Measurements from ENCODE around the gene YTHDF2.
"Not testable (repeated sequence)": the region's sequence is repeated elsewhere in the genome, so short reads cannot be mapped to it uniquely, and the experiment has no call there.

YTHDF2 gene

DNA sequence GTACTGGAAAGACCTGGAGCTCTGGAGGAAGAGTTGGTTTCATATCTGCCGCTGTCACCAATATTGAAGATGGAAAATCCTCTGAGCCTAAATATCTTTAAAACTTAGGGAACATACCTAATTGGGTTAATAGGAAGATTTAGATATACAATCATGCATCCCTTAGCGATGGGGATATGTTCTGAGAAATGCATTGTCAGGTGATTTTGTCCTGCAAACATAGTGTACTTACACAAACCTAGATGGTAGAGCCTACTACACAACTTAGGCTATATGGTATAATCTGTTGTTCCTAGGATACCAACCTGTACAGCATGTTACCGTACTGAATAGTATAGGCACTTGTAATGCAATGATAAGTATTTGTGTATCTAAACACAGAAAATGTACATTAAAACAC lies 22.5 kb downstream of the YTHDF2 start:
- DNase-seq (ENCODE audit: low spot score), result no peak

DNA sequence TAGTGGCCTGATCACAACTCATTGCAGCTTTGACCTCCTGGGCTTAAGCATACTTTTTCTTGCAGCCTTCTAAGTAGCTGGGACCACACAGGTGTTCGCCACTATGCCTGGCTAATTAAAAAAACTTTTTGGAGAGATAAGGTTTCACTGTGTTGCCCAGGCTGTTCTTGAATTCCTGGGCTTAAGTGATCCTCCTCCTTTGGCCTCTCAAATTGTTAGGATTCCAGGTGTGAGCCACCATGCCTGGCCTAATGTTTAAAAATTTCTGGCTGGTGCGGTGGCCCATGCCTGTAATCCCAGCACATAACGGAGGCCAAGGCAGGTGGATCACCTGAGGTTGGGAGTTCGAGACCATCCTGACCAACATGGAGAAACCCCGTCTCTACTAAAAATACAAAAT lies 24.4 kb downstream of the YTHDF2 start:
- DNase-seq (ENCODE audit: low spot score), result no peak

DNA sequence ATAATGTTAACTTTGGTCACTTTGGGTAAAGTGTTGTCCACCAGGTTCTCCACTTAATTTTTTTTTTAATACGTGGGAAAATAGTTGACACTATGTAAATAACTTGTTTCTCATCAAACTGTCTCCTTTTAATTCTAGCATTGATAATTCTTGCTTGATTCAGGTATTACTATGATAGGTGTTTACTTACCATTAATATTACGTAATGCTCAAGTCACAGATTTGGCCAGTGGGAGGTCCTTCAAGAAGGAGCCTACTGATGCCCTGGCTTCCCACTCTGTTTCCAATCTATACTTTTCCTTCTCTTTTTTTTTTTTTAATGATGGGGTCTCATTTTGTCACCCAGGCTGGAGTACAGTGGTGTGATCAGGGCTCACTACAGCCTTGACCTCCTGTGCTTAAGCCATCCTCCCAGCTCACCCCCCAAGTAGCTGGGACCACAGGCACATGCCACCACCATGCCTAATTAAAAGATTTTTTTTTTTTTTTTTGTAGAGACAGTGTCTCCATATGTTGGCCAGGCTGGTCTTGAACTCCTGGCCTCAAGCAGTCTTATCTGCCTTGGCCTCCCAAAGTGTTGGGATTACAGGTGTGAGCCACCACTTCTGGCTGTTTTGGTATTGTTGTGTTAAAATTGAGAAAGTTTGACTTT lies 29.9 kb downstream of the YTHDF2 start:
- no peak for DNase-seq (ENCODE audit: low spot score)

DNA sequence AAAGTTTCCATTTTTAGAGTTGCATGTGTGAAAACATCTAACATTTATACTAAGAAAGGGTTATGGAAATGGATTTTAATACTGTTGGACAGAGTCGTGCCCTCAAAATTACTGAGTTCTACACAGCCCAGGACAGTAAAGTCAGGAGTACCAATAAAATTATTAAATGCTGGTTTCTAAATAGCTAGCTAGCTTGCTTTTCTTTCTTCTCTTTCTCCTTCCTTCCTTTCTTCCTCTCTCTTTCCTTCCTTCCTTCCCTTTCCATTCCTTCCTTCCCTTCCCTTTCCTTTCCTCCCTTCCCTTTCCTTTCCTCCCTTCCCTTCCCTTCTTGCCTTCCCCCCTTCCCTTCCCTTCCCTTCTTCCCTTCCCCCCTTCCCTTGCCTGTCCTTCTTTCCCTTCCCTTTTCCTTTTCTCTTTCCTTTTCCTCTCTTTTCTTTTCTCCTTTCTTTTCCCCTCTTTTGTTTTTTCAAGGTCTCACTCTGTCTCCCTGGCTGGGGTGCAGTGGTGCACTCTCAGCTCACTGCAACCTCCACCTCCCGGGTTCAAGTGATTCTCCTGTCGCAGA lies 33.9 kb downstream of the YTHDF2 start:
- DNase-seq (ENCODE audit: low spot score), result no peak

DNA sequence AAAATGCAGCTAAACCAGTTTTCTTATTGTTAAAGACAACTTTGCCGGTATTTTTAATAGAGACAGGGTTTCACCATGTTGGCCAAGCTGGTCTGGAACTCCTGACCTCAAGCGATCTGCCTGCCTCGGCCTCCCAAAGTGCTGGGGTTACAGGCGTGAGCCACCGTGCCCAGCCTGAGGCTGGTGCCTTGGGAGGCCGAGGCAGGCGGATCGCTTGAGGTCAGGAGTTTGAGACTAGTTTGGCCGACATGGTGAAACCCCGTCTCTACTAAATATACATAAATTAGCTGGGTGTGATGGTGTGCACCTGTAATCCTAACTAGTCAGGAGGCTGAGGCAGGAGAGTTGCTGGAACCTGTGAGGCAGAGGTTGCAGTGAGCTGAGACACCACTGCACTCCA lies 35.2 kb downstream of the YTHDF2 start:
- not testable (repeated sequence) for DNase-seq (ENCODE audit: low spot score)

DNA sequence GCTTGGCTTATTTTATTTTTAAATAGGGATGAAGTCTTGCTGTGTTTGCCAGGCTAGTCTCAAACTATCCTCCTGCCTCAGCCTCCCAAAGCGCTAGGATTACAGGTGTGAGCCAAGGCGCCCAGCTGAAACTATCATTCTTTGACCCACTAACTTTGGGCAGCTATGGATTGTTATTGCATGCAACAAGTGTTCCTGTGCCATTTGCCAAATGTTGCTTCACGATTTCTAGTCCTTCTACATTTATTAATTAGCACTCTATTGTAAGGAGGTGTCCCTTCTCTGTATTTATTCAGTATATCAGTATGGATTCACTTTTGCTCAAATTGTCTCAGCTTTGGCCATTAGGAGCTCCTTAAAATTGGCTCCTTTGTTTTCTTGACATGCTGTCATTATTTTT lies 36.4 kb downstream of the YTHDF2 start:
- DNase-seq (ENCODE audit: low spot score), result no peak

DNA sequence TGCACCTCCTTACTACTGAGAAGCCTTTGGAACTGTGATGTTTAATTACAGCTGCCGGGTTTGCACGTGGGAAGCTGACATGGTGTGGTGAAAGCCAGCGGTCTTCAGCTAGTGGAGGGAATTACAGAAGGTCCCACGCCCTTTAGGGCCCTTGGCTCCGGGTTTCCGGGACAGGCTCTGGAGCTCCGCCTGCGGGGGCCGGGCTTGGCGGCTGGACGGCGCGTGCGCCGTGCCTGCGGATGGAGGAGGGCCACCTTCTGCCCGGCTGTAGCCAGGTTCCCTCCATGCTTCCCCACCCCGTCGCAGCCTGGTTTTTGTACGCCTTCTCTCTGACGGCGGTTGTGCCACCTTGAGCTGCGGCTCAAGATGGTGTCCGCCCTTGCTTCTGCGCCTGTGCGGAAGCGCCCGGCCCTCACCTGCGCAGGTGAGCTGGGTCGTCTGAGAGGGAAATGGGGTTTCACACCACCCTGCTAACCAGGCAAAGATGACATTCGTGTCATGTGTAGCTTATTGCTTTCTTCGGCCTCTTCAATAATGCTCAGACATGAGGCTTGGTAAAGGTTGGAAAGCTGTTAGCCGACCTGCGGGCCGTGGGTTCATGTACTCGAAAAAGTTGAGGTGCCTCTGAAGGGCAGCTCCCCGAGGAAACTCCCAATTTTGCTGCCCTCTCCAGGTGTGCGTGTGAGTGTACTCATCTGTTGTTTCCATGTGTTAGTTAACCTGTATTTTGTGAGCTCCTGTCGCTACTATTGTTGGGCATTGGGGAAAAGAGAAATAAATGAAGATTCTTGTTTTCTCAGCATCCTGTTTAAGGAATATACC lies 38.6 kb downstream of the YTHDF2 start:
- no peak for DNase-seq (ENCODE audit: low spot score)

DNA sequence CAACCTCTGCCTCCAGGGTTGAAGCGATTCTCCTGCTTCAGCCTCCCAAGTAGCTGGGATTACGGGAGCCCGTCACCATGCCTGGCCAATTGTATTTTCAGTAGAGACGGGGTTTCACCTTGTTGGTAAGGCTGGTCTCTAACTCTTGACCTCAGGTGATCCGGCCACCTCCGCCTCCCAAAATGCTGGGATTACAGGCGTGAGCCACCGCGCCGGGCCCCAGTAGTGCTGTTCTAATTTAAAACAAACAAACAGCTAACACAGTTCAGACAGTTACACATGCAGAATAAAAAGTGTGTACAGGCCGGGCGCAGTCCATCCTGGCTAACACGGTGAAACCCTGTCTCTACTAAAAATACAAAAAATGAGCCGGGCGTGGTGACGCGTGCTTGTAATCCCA lies 39.6 kb downstream of the YTHDF2 start:
- DNase-seq (ENCODE audit: low spot score), result no peak

DNA sequence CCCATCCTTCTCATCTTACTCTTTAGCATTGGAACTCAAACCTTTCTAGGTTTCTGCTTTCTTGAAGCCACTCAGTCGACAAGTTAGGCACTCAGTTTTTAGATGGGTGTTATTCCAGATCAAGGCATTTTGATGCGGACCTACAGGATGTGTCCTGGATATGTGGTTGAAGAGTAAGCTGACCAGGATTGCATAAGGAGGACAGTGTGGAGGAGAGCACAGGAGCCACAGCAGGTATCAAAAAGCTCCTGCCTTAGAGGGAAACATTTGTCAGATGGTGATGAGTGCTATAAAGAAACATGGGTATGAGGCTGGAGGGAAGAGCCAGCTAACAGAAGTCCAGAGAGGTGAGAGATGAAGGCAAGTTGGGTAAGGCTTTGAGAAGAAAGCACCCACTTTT lies 41.3 kb downstream of the YTHDF2 start:
- no peak for DNase-seq (ENCODE audit: low spot score)

DNA sequence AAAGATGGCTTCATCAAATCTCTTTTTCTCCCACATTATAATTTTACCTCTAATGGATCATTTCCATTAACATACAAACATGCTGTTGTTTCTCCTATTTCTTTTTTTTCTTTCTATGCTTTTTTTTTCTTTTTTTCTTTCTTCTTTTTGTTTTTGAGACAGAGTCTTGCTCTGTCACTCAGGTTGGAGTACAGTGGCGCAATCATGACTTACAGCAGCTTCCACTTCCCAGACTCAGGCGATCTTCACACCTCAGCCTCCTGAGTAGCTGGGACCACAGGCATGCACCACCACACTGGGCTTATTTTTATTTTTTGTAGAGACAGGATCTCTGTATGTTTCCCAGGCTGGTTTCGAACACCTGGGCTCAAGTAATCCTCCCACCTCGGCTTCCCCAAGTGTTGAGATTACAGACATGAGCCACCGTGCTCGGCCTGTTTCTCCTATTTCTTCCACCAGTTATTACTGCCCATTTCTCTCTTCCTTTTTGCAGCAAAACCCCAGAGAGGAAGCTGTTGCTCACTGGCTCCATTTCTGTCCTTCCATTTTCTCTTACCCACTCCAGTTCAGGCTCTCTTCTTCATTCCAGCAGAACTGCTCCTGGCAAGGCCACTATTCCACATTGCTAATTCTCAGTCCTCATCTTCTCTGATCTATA lies 43.1 kb downstream of the YTHDF2 start:
- DNase-seq (ENCODE audit: low spot score), result no peak

DNA sequence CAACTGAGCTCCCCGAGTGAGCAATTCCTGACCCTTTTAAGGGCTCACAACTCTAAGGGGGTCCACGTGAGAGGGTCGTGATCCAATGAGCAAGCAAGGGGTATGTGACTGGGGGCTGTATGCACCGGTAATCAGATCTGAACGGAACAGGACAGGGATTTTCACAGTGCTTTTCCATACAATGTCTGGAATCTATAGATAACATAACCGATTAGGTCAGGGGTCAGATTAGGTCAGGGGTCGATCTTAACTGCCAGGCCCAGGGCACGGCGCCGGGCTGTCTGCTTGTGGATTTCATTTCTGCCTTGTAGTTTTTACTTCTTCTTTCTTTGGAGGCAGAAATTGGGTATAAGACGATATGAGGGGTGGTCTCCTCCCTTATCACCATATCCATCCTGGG lies 44.6 kb downstream of the YTHDF2 start:
- no peak for DNase-seq (ENCODE audit: low spot score)

DNA sequence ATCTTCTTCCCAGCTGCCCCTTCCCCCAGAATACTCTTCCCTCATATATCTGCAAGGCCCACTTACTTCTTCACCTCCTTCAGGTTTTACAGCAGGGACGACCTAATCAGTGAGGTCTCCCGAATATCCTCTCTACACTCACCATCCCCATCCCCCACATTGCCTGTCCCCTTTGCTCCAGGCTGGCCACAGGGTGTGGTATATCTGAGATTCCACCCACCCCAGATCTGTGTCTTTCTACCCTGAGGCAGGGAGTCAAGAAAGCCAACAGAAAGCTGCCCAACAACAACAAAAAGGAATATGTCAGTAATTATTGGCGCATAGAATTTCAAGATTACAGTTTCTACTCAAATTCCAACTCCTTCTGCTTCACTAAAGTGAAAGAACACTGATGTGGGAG lies 45.3 kb downstream of the YTHDF2 start:
- DNase-seq (ENCODE audit: low spot score), result no peak

DNA sequence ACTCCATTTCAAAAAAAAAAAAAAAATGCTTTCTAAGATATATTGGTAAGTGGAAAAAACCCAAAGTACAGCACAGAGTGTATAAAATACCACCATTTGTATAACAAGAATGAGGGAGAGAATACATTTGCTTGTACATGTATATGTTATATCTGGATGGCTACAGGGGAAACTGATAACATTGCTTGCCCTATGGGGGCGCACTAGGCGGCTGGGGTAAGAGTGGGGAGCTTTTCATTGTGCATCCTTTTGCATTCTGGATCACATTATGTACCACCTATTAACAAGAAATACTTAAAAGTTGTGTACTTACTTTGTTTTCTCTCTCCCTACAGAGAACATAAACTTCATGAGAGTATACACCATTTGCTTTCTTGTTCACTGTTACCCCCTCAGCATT lies 46.6 kb downstream of the YTHDF2 start:
- DNase-seq (ENCODE audit: low spot score), result no peak

DNA sequence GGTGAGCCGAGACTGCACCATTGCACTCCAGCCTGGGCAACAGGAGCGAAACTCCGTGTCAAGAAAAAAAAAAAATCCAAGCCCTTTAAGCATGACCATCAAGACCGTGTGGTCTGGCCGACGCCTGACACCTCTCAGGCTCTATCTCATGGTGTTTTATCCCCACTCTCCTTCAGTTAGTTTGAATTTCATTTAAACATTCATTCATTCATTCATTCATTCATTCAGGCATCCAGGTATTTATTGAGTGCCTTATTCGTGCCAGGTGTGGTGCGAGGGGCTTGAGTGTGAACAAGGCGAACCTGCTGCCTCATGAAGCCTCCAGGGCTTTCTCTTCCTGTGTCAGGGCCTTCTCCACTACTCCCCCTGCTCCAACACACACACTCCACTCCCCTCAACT lies 52.7 kb downstream of the YTHDF2 start:
- DNase-seq (ENCODE audit: low spot score), result no peak

DNA sequence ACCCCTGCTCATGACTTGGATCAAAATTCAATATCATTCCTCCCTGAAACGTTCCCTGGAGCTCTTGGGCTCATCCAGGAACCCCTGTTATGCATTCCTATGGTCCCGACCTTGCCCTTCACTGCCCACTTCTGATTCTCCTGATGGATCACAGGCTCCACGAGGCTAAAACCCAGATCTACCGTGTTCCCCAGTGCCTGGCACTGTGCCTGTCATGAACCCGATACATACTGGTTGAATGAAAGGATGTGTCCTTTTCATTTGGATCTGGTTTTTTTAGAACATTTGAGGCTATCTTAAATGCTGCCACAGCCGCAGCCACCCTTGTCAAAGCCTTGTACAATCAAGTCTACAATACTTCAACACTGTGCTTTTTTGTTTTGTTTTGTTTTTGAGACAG lies 53.1 kb downstream of the YTHDF2 start:
- DNase-seq (ENCODE audit: low spot score), result no peak

DNA sequence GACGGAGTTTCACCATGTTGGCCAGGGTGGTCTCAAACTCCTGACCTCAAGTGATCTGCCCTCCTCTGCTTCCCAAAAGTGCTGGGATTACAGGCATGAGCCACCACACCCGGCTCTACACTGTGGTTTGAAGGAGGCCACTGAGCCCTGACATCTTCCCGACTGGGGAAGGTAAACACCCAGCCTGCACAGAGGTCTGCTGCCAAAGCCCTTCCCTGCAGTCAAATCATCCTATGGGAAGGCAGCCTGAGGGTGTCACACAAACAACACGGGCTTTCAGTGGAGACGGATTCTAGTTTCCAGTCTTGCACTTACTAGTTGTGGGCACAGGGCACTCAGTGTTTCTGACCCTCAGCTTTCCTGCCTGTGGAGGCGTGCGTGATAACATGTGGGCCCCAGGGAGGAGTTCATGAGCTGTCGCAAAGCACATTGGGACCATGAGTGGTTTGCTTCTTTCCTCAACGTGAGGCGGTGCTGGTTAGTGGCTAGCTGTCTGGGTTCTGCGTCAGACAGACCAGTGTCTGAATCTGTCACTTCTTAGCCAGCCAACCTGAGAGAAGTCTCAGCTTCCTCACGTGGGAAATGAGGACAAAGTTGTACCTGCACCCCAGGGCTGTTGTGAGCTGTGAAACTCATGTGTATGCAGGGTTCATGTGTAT lies 53.8 kb downstream of the YTHDF2 start:
- no peak for DNase-seq (ENCODE audit: low spot score)

DNA sequence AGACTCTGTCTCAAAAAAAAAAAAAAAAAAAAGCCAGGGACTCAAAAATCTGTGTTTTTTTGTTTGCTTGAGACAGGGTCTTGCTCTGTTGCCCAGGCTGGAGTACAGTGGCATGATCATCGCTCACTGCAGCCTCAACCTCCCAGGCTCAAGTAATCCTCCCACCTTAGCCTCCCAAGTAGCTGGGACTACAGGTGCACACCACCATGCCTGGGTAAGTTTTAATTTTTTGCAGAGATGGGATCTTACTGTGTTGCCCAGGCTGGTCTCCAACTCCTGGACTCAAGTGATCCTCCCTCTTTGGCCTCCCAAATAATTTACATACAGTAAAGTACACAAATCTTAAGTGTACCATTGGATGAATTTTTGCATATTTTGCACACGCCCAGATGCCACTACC lies 55.2 kb downstream of the YTHDF2 start:
- not testable (repeated sequence) for DNase-seq (ENCODE audit: low spot score)

DNA sequence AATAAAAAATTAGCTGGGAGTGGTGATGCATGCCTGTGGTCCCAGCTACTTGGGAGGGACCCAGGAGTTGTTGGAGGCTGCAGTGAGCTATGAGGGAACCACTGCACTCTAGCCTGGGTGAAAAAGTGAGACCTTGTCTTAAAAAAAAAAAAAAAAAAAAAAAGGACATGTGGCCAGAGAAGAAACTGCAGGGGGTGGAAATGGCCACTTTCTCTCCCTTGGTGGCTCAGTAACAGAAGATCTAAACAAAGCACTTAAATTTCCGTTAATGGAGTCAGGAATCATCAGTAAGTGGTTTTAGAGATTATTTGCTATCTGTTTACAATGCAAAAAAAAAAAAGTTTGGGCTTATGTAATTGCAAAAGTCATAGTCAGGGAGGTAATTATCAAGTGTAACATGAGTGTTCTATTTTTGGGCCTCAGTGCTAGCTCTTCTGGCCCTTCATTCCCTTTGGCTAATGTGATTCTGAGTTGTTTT lies 55.9 kb downstream of the YTHDF2 start:
- DNase-seq (ENCODE audit: low spot score), result no peak

DNA sequence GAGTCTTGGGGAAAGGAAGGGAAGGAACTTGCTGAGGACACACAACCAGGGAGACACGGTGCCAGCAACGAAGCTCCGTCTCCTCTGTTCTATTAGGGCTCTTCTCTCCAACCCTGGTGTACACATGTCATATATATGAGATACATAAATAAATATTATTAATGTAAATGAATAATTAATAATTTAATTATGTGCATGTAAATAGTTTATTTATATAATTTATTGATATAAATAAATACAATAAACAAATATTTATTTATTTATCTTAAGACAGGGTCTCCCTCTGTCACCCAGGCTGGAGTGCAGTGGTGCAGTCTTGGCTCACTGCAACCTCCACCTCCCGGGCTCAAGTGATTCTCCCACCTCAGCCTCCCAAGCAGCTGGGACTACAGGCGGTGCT lies 57.8 kb downstream of the YTHDF2 start:
- not testable (repeated sequence) for DNase-seq (ENCODE audit: low spot score)

DNA sequence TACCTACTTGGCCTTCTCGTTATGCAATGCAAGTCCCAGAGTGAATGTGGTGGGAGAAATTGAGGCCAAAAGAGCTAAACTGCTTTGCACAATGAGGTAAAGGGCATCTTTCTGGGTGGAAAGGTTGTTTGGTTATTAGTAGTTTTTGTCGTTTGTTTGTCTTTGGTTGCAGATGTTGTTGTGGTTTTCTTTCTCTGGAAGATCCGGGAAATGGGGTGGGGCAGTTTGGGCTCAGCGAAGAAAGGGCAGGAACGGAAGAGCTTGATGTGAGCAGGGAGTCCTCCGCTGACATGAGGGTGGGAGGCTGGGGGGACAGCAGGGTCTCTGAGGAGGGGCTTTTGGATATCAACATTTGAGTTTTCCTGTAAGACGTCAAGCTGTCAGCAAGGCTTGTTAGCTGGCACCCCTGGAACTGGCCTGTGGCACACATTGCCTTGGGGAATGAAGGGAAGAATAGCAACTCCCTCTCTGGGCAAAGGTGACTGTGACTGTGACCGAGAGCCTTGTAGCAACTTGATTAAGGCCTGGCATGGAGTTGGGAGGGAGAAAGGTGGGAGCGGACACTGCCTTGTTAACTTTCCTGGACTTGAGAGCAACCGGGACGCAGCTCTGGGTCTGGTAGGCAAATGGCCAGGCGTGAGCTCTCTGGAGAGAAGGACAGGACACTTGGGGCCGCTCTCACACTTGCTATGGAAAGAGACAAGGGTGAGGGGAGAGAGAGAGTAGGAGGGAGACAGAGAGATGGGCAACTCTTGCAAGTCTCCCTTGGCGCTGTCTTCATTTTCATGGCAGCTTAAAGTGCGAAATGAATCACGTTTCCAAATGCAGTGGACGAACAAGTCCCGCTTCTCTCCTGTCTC lies 59.8 kb downstream of the YTHDF2 start:
- DNase-seq (ENCODE audit: low spot score), result no peak

DNA sequence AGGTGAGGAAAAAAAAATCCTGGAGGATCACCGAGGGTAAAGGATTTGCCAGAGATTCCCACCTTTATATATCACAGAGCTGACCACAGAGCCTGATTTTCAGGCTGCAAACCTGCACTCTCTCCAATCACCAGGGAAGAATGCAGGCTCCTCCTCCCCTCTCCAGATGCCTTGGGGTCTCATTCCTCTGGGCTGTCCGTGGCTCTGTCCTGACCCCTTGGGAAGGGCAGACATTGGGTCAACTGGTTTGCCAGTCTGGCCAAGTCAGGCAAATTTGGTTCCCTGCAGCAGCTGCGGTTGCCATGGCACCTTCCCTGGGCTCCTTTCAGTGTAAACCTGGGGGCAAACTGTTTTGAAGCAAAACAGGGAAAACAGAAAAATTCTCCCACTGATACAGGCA lies 63.6 kb downstream of the YTHDF2 start:
- DNase-seq (ENCODE audit: low spot score), result no peak
